B cell (primary cell): ENCODE data around the gene RHBDL1.

Source experiments
- EZH2 ChIP-seq: IDR thresholded peaks from 2 replicates; pipeline ENCODE4 v1.6.1; 2012; ENCODE audit warnings: borderline replicate concordance, low read depth, mild to moderate bottlenecking, moderate library complexity, low read length; ENCODE audit not compliant: insufficient read depth, poor library complexity, severe bottlenecking
- TF ChIP-seq, protein P1 (sequence below): fragments of 200-600 bp; IDR thresholded peaks from one replicate; pipeline ENCODE4 v1.8.0; 2022; ENCODE audit warnings: antibody characterized with exemption, mild to moderate bottlenecking

DNA sequence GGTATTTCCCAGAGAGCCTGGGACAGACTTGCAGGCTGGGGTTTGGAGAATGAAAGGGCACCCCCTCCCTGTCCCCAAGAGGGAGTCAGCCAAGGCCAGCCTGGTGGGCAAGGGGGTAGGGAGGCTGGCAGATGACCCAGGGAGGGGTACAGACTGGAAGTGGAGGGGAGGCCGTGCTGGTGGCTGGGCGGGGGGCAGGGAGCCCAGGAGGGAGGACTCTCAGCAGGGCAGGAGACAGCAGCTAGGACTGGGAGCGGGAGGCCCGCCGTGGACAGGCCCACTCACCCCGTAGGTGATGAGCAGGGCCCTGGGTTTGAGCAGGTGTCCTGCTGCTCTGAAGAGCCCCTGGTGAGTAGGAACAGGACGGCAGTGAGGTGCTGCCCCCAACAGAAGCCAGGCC lies 40.5 kb upstream of the RHBDL1 start:
- no peak for TF ChIP-seq EZH2
- TF ChIP-seq, protein P1, sequence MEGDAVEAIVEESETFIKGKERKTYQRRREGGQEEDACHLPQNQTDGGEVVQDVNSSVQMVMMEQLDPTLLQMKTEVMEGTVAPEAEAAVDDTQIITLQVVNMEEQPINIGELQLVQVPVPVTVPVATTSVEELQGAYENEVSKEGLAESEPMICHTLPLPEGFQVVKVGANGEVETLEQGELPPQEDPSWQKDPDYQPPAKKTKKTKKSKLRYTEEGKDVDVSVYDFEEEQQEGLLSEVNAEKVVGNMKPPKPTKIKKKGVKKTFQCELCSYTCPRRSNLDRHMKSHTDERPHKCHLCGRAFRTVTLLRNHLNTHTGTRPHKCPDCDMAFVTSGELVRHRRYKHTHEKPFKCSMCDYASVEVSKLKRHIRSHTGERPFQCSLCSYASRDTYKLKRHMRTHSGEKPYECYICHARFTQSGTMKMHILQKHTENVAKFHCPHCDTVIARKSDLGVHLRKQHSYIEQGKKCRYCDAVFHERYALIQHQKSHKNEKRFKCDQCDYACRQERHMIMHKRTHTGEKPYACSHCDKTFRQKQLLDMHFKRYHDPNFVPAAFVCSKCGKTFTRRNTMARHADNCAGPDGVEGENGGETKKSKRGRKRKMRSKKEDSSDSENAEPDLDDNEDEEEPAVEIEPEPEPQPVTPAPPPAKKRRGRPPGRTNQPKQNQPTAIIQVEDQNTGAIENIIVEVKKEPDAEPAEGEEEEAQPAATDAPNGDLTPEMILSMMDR, result no peak
